B cell (primary cell): ENCODE results near the gene RNF34. TPM values are rescaled to one million over a fixed set of nuclear protein-coding genes. Genes with fewer than 3 reads are reported as not detected.
A peak's percentile ranks its signal among the peaks of the same experiment; 100 is the strongest.

Experiments
- ATAC-seq: fragments of 200-7000 bp; cut with Tn5 transposase; one replicate; pipeline ENCODE4 v1.10.0; 2021; ENCODE audit warnings: low read depth, mild to moderate bottlenecking, moderate number of reproducible peaks, moderate library complexity
- CTCF ChIA-PET: fragments of 350-600 bp; sonication (Branson Sonifier 250); formaldehyde crosslinking; loops from one replicate; lab custom pipeline; 2021; ENCODE audit warnings: antibody characterized with exemption, inconsistent platforms; lab: Charles Lee
- POLR2A ChIA-PET: fragments of 350-600 bp; sonication (Branson Sonifier 250); formaldehyde crosslinking; loops from one replicate; lab custom pipeline; 2021; ENCODE audit warnings: antibody characterized with exemption; lab: Charles Lee
- DNase-seq: peaks from one replicate; pipeline ENCODE4 v3.0.0; 2013
- H2AFZ ChIP-seq: 2 replicates; pipeline ENCODE4 v1.6.1; 2012; ENCODE audit warnings: mild to moderate bottlenecking, low read depth, low read length; ENCODE audit not compliant: insufficient read depth, poor library complexity, severe bottlenecking
- H3K27ac ChIP-seq, 2 donors: 1 replicate in 1 of 2; 2 replicates in 1 of 2; pipeline ENCODE4 v1.5.1; 2012 to 2013; ENCODE audit warnings: low read length in 2 of 2, mild to moderate bottlenecking in 2 of 2, moderate library complexity in 1 of 2
- H3K27me3 ChIP-seq, 4 experiments: fragments of 200-600 bp in 1 of 4; sonication (generic) in 1 of 4; replicated peaks in 1 of 4; 1 replicate in 2 of 4; 2 replicates in 2 of 4; pipeline versions ENCODE4 v1.6.1 to v1.7.0; 2013 to 2016; ENCODE audit warnings: low read length in 3 of 4, mild to moderate bottlenecking in 2 of 4, mixed read lengths in 1 of 4, moderate library complexity in 1 of 4; ENCODE audit not compliant: insufficient read depth in 4 of 4, control insufficient read depth in 3 of 4; ENCODE audit errors: control extremely low read depth in 1 of 4
- H3K36me3 ChIP-seq, 2 experiments: replicated peaks in 1 of 2; 1 replicate in 1 of 2; 2 replicates in 1 of 2; pipeline versions ENCODE4 v1.6.1 to v1.7.1; 2013; ENCODE audit warnings: low read length in 1 of 2; ENCODE audit not compliant: insufficient read depth in 2 of 2, control insufficient read depth in 1 of 2; ENCODE audit errors: control extremely low read depth in 1 of 2, extremely low read depth in 1 of 2
- H3K4me1 ChIP-seq, 2 donors: fragments of 200-600 bp in 1 of 2; sonication (generic) in 1 of 2; 1 replicate in 1 of 2; 2 replicates in 1 of 2; pipeline versions ENCODE4 v1.5.1 to v1.6.1; 2013 to 2017; ENCODE audit warnings: low read length in 2 of 2; ENCODE audit not compliant: control insufficient read depth in 2 of 2, insufficient read depth in 2 of 2
- H3K4me2 ChIP-seq: replicated peaks from 2 replicates; pipeline ENCODE3; 2012; ENCODE audit warnings: mild to moderate bottlenecking, low read depth, low read length; ENCODE audit not compliant: poor library complexity, severe bottlenecking
- H3K4me3 ChIP-seq, 5 experiments: fragments of 200-600 bp in 1 of 5; sonication (generic) in 1 of 5; 1 replicate in 3 of 5; 2 replicates in 2 of 5; pipeline versions ENCODE4 v1.5.1 to v1.7.0; 2011 to 2016; ENCODE audit warnings: low read length in 4 of 5, mild to moderate bottlenecking in 4 of 5, low read depth in 2 of 5, control low read depth in 1 of 5, moderate library complexity in 1 of 5; ENCODE audit not compliant: insufficient read depth in 1 of 5; ENCODE audit errors: control extremely low read depth in 1 of 5, extremely low read depth in 1 of 5
- H3K79me2 ChIP-seq: fragments of 200-600 bp; sonication (generic); one replicate; pipeline ENCODE4 v1.6.0; 2016; ENCODE audit warnings: low read length; ENCODE audit not compliant: control insufficient read depth, insufficient read depth
- H3K9ac ChIP-seq: fragments of 200-600 bp; sonication (generic); 2 replicates; pipeline ENCODE4 v1.6.1; 2017; ENCODE audit warnings: mild to moderate bottlenecking, low read length, moderate library complexity
- H3K9me3 ChIP-seq, 3 donors: one replicate each; pipeline versions ENCODE4 v1.6.1 to v1.7.1; 2013; ENCODE audit warnings: low read length in 2 of 3; ENCODE audit not compliant: control insufficient read depth in 2 of 3, insufficient read depth in 1 of 3; ENCODE audit errors: control extremely low read depth in 1 of 3
- H4K20me1 ChIP-seq: 2 replicates; pipeline ENCODE4 v1.6.0; 2012; ENCODE audit warnings: mild to moderate bottlenecking, low read length; ENCODE audit not compliant: insufficient read depth, control insufficient read depth, poor library complexity, severe bottlenecking
- H3K27ac Mint-ChIP-seq: one replicate; pipeline ENCODE4 v1.8.0; 2021; ENCODE audit warnings: mixed read lengths
- H3K27me3 Mint-ChIP-seq: one replicate; pipeline ENCODE4 v1.8.0; 2021; ENCODE audit warnings: mixed read lengths
- H3K4me1 Mint-ChIP-seq: one replicate; pipeline ENCODE4 v1.8.0; 2021; ENCODE audit warnings: mixed read lengths
- H3K4me3 Mint-ChIP-seq: one replicate; pipeline ENCODE4 v1.8.0; 2021; ENCODE audit warnings: mixed read lengths
- H3K9me3 Mint-ChIP-seq: one replicate; pipeline ENCODE4 v1.8.0; 2022; ENCODE audit warnings: mixed read lengths; ENCODE audit not compliant: insufficient read depth
- CTCF ChIP-seq: fragments of 200-600 bp; IDR thresholded peaks from one replicate; pipeline ENCODE4 v1.8.0; 2022; ENCODE audit warnings: antibody characterized with exemption, mild to moderate bottlenecking
- EZH2 ChIP-seq: IDR thresholded peaks from 2 replicates; pipeline ENCODE4 v1.6.1; 2012; ENCODE audit warnings: borderline replicate concordance, low read depth, mild to moderate bottlenecking, moderate library complexity, low read length; ENCODE audit not compliant: insufficient read depth, poor library complexity, severe bottlenecking
- WGBS: methylation state at CpG from one replicate; pipeline ENCODE4 v1.1.5; 2013; ENCODE audit warnings: missing lambda C conversion rate; ENCODE audit not compliant: insufficient coverage; 5-methylcytosine and 5-hydroxymethylcytosine counted together
- intact Hi-C: fragments of 100-400 bp; cut with micrococcal nuclease; formaldehyde crosslinking; loops from one replicate; pipeline ENCODE4 v1.10.0; 2022
- polyA plus RNA-seq: library from polyadenylated mRNA; depleted of rRNA; stranded (reverse); fragments of >200 nt; gene quantifications from 2 replicates; pipeline ENCODE4 v1.2.3, GENCODE V29; 2012
- total RNA-seq, 2 donors: library from RNA; stranded (reverse); fragments of 120-200 nt in 1 of 2; gene quantifications; 1 replicate in 1 of 2; 2 replicates in 1 of 2; pipeline versions ENCODE4 v1.2.3 to v1.2.4, GENCODE V29; 2013 to 2022

RNF34 gene
- total and polyA plus RNA-seq, 2 donors (not counting 1 experiment from before 2014, with no cell fraction given) = 24.9 to 86.7 TPM

GRCh38 chr12:121467638-121468498, 68.0 kb downstream of the RNF34 start:
- Histone ChIP-seq H4K20me1 (peaks cover 35% of the 10 kb centered on the region), H3K4me1 (peaks cover 23 to 50% of the 10 kb centered on the region in 2 donors), H3K27me3 (no peaks in the 10 kb centered on the region), H3K9ac (peak overlapping the region; percentile 68), H3K27ac (peak overlapping the region; percentile 37 to 82), H3K79me2 (peaks cover 30% of the 10 kb centered on the region), H3K4me2 (peak overlapping the region; percentile 75), H3K9me3 (no peaks in the 10 kb centered on the region), H2AFZ (peak overlapping the region; percentile 60), H3K4me3 (peak overlapping the region in 4 of 5 experiments; percentile 56 to 66 (median 58)), H3K36me3 (peaks cover 0 to 9% of the 10 kb centered on the region in 2 experiments)
- peak; percentile 94 for DNase-seq
- no peaks in the 10 kb centered on the region for H3K27me3 Mint-ChIP-seq
- no peaks in the 10 kb centered on the region for H3K9me3 Mint-ChIP-seq
- peak overlapping the region; percentile 86 for H3K27ac Mint-ChIP-seq
- TF ChIP-seq EZH2 = no peak
- no peak for TF ChIP-seq CTCF
- H3K4me3 Mint-ChIP-seq = peak overlapping the region; percentile 64
- WGBS = 4% methylated on average over 44 of the region's 48 CpGs
- ATAC-seq = no peak
- peaks cover 63% of the 10 kb centered on the region for H3K4me1 Mint-ChIP-seq
- CTCF ChIA-PET = interaction anchor here (0.5 to 2.1 kb wide), 10 partner anchors 9 to 1024 kb away, joined by 3 to 15 read pairs (median 4); partner anchors contain the start of gene RNF34
- intact Hi-C loops = loop anchor here (1.0 to 5.0 kb wide), 7 partner anchors 43 to 611 kb away; partner anchors contain the start of genes CAMKK2, MLXIP, ORAI1 and RHOF
- POLR2A ChIA-PET = interaction anchor here (0.5 to 1.4 kb wide), 9 partner anchors 9 to 1346 kb away, joined by 3 to 5 read pairs (median 3); no protein-coding TSS in a partner anchor
